H1 (cell line): ENCODE measurements around the gene CDK5R1. TPM values are rescaled to one million over a fixed set of nuclear protein-coding genes. Genes with fewer than 3 reads are reported as not detected.

Source experiments
- CTCF ChIA-PET: fragments of 300-600 bp; sonication (Branson Sonifier 250); formaldehyde crosslinking; loops from one replicate; lab custom pipeline; 2021; ENCODE audit not compliant: partially characterized antibody; lab: Charles Lee
- POLR2A ChIA-PET: fragments of 300-600 bp; sonication (Branson Sonifier 250); formaldehyde crosslinking; loops from one replicate; lab custom pipeline; 2021; ENCODE audit warnings: inconsistent platforms; ENCODE audit not compliant: partially characterized antibody; lab: Charles Lee
- DNase-seq, 2 experiments: peaks; one replicate each; pipeline versions ENCODE4 v3.0.0 to v3.0.0-alpha.2; 2010 to 2022; ENCODE audit warnings: low spot score in 2 of 2, low read depth in 1 of 2, mixed read lengths in 1 of 2
- FAIRE-seq: peaks from 2 replicates; lab custom pipeline; 2011; peaks lifted over from hg19 to GRCh38; lab: Jason Lieb, UNC
- H2AFZ ChIP-seq: 2 replicates; pipeline ENCODE4 v1.8.1; 2012; ENCODE audit warnings: low read length, inconsistent platforms
- H2AK5ac ChIP-seq: 2 replicates; pipeline ENCODE4 v1.6.1; 2013; ENCODE audit warnings: low read depth, low read length
- H2BK120ac ChIP-seq: replicated peaks from 2 replicates; pipeline ENCODE3; 2013; ENCODE audit warnings: low read depth, low read length, inconsistent platforms
- H2BK12ac ChIP-seq: 2 replicates; pipeline ENCODE4 v1.6.1; 2013; ENCODE audit warnings: low read depth, low read length
- H2BK15ac ChIP-seq: 2 replicates; pipeline ENCODE4 v1.6.1; 2013; ENCODE audit warnings: low read length
- H2BK20ac ChIP-seq: 2 replicates; pipeline ENCODE4 v1.6.1; 2013; ENCODE audit warnings: low read length
- H2BK5ac ChIP-seq: 2 replicates; pipeline ENCODE4 v1.6.1; 2013; ENCODE audit warnings: low read depth, low read length
- H3K14ac ChIP-seq: 2 replicates; pipeline ENCODE4 v1.6.1; 2013; ENCODE audit warnings: inconsistent platforms; ENCODE audit not compliant: insufficient read length
- H3K18ac ChIP-seq: 2 replicates; pipeline ENCODE4 v1.6.1; 2013; ENCODE audit warnings: low read length; ENCODE audit errors: extremely low read depth
- H3K23ac ChIP-seq: 2 replicates; pipeline ENCODE4 v1.6.1; 2013; ENCODE audit warnings: inconsistent platforms; ENCODE audit not compliant: insufficient read length
- H3K23me2 ChIP-seq: 2 replicates; pipeline ENCODE4 v1.6.1; 2013; ENCODE audit warnings: low read depth, low read length
- H3K27ac ChIP-seq: 2 replicates; pipeline ENCODE4 v1.6.1; 2011; ENCODE audit warnings: low read depth, low read length, inconsistent platforms
- H3K27me3 ChIP-seq, 4 experiments: replicated peaks in 1 of 4; 1 replicate in 1 of 4; 2 replicates in 3 of 4; pipeline versions ENCODE4 v1.6.1 to v1.8.1; 2011 to 2013; ENCODE audit warnings: low read length in 3 of 4, mild to moderate bottlenecking in 3 of 4, inconsistent platforms in 2 of 4, mixed read lengths in 2 of 4, moderate library complexity in 1 of 4; ENCODE audit not compliant: control insufficient read depth in 3 of 4, insufficient read depth in 3 of 4; ENCODE audit errors: extremely low read depth in 1 of 4
- H3K36me3 ChIP-seq, 4 experiments: 2 replicates each; pipeline versions ENCODE4 v1.6.1 to v1.8.1; 2011 to 2013; ENCODE audit warnings: mild to moderate bottlenecking in 4 of 4, low read length in 3 of 4, moderate library complexity in 2 of 4, control low read depth in 1 of 4, inconsistent platforms in 1 of 4; ENCODE audit not compliant: insufficient read depth in 4 of 4, control insufficient read depth in 2 of 4
- H3K4ac ChIP-seq: replicated peaks from 2 replicates; pipeline ENCODE3; 2013; ENCODE audit warnings: low read length, low read depth, mixed read lengths, inconsistent platforms; ENCODE audit not compliant: insufficient read length
- H3K4me1 ChIP-seq, 4 experiments: replicated peaks in 1 of 4; 1 replicate in 1 of 4; 2 replicates in 3 of 4; pipeline versions ENCODE4 v1.6.1 to v1.8.1; 2011 to 2013; ENCODE audit warnings: low read length in 3 of 4, inconsistent platforms in 2 of 4, mixed read lengths in 1 of 4; ENCODE audit not compliant: insufficient read depth in 4 of 4, control insufficient read depth in 3 of 4
- H3K4me2 ChIP-seq, 2 experiments: 2 replicates each; pipeline versions ENCODE4 v1.6.1 to v1.8.1; 2011 to 2013; ENCODE audit warnings: low read depth in 2 of 2, low read length in 2 of 2, control low read depth in 1 of 2, inconsistent platforms in 1 of 2, mild to moderate bottlenecking in 1 of 2; ENCODE audit not compliant: insufficient read depth in 1 of 2
- H3K4me3 ChIP-seq, 4 experiments: fragments of 200-600, 300-600 bp in 1 of 4; sonication (generic), shearing (Covaris generic), sonication (Bioruptor Twin) in 1 of 4; 2 replicates each; pipeline versions ENCODE4 v1.5.1 to v1.8.1; 2011 to 2016; ENCODE audit warnings: low read length in 4 of 4, low read depth in 3 of 4, control low read depth in 2 of 4, inconsistent platforms in 2 of 4, mild to moderate bottlenecking in 2 of 4, mixed read lengths in 1 of 4, moderate library complexity in 1 of 4; ENCODE audit not compliant: insufficient read depth in 2 of 4; ENCODE audit errors: extremely low read depth in 1 of 4
- H3K56ac ChIP-seq: replicated peaks from 2 replicates; pipeline ENCODE3; 2013; ENCODE audit warnings: low read depth, mild to moderate bottlenecking, mixed read lengths, low read length, inconsistent platforms; ENCODE audit not compliant: insufficient read length
- H3K79me1 ChIP-seq: 2 replicates; pipeline ENCODE4 v1.6.1; 2013; ENCODE audit warnings: low read depth, low read length, control low read depth
- H3K79me2 ChIP-seq, 2 experiments: 2 replicates each; pipeline versions ENCODE4 v1.6.1 to v1.8.1; 2012 to 2013; ENCODE audit warnings: low read length in 2 of 2, mild to moderate bottlenecking in 2 of 2, inconsistent platforms in 1 of 2; ENCODE audit not compliant: insufficient read depth in 2 of 2, control insufficient read depth in 1 of 2
- H3K9ac ChIP-seq, 4 experiments: replicated peaks in 1 of 4; 1 replicate in 1 of 4; 2 replicates in 3 of 4; pipeline versions ENCODE4 v1.6.1 to v1.8.1; 2011 to 2013; ENCODE audit warnings: low read depth in 3 of 4, low read length in 3 of 4, control low read depth in 2 of 4, mild to moderate bottlenecking in 2 of 4, moderate library complexity in 2 of 4, inconsistent platforms in 1 of 4; ENCODE audit errors: extremely low read depth in 1 of 4
- H3K9me3 ChIP-seq, 2 experiments: 2 replicates each; pipeline versions ENCODE4 v1.6.1 to v1.8.1; 2012 to 2013; ENCODE audit warnings: mild to moderate bottlenecking in 2 of 2, moderate library complexity in 2 of 2, control low read depth in 1 of 2, inconsistent platforms in 1 of 2, low read depth in 1 of 2, low read length in 1 of 2, mixed read lengths in 1 of 2; ENCODE audit not compliant: insufficient read depth in 2 of 2
- H4K20me1 ChIP-seq, 2 experiments: replicated peaks in 1 of 2; 2 replicates each; pipeline versions ENCODE3 to v1.8.1; 2011 to 2013; ENCODE audit warnings: inconsistent platforms in 2 of 2, low read length in 2 of 2, mild to moderate bottlenecking in 1 of 2; ENCODE audit not compliant: insufficient read depth in 2 of 2, control insufficient read depth in 1 of 2
- H4K5ac ChIP-seq: 2 replicates; pipeline ENCODE4 v1.6.1; 2013; ENCODE audit warnings: low read length, low read depth, mixed read lengths, inconsistent platforms; ENCODE audit not compliant: insufficient read length
- H4K8ac ChIP-seq: 2 replicates; pipeline ENCODE4 v1.8.0; 2013; ENCODE audit warnings: mild to moderate bottlenecking, moderate library complexity, low read length, inconsistent platforms; ENCODE audit not compliant: insufficient read depth; ENCODE audit errors: extremely low read depth
- H4K91ac ChIP-seq: replicated peaks from 2 replicates; pipeline ENCODE3; 2013; ENCODE audit warnings: low read length, mixed read lengths, inconsistent platforms; ENCODE audit not compliant: insufficient read length
- CBX5 ChIP-seq: fragments of 300-800, 300-1000 bp; sonication (generic); IDR thresholded peaks from 2 replicates; pipeline ENCODE4 v1.7.1; 2016; ENCODE audit warnings: antibody characterized with exemption, low read length, low read depth
- CREB1 ChIP-seq: IDR thresholded peaks from 2 replicates; pipeline ENCODE4 v1.6.1; 2012; ENCODE audit warnings: inconsistent platforms
- EGR1 ChIP-seq: IDR thresholded peaks from 2 replicates; pipeline ENCODE4 v1.6.1; 2011; ENCODE audit warnings: low read depth, low read length, borderline replicate concordance
- FOSL1 ChIP-seq: IDR thresholded peaks from 2 replicates; pipeline ENCODE4 v1.6.1; 2011; ENCODE audit warnings: mild to moderate bottlenecking, low read depth, low read length, moderate library complexity; ENCODE audit not compliant: insufficient read depth
- KDM1A ChIP-seq: fragments of 200-600, 300-600 bp; sonication (generic); IDR thresholded peaks from 2 replicates; pipeline ENCODE4 v1.7.1; 2016; ENCODE audit warnings: mild to moderate bottlenecking, low read length, borderline replicate concordance
- POLR2A ChIP-seq, 2 experiments: IDR thresholded peaks; 1 replicate in 1 of 2; 2 replicates in 1 of 2; pipeline ENCODE4 v1.6.1; 2011; ENCODE audit warnings: low read depth in 2 of 2, low read length in 2 of 2, mild to moderate bottlenecking in 2 of 2; ENCODE audit errors: control extremely low read depth in 1 of 2
- RBBP5 ChIP-seq: IDR thresholded peaks from 2 replicates; pipeline ENCODE4 v1.7.1; 2012; ENCODE audit warnings: low read depth, mild to moderate bottlenecking, inconsistent platforms, low read length, moderate library complexity, borderline replicate concordance
- RFX5 ChIP-seq: IDR thresholded peaks from 2 replicates; pipeline ENCODE4 v1.6.1; 2011; ENCODE audit warnings: low read depth, low read length, improper control_type of control experiment, borderline replicate concordance
- RNF2 ChIP-seq: fragments of 200-900, 300-1000 bp; sonication (generic); IDR thresholded peaks from 2 replicates; pipeline ENCODE4 v1.7.1; 2016; ENCODE audit warnings: borderline replicate concordance, low read depth, mild to moderate bottlenecking, antibody characterized with exemption, low read length; ENCODE audit not compliant: poor library complexity, severe bottlenecking; ENCODE audit errors: missing control alignments
- SIN3A ChIP-seq, 2 experiments: IDR thresholded peaks in 1 of 2; conservative IDR thresholded peaks in 1 of 2; 2 replicates each; pipeline ENCODE4 v1.6.1; 2011 to 2012; ENCODE audit warnings: low read length in 2 of 2, improper control_type of control experiment in 1 of 2, low read depth in 1 of 2, mild to moderate bottlenecking in 1 of 2
- SIRT6 ChIP-seq: IDR thresholded peaks from one replicate; pipeline ENCODE4 v1.7.1; 2012; ENCODE audit warnings: low read length, inconsistent platforms
- SP4 ChIP-seq: IDR thresholded peaks from 2 replicates; pipeline ENCODE4 v1.6.1; 2012; ENCODE audit warnings: low read length, inconsistent platforms
- TAF7 ChIP-seq: optimal IDR thresholded peaks from 2 replicates; pipeline ENCODE3; 2011; ENCODE audit warnings: low read depth, mild to moderate bottlenecking, inconsistent platforms, low read length, moderate library complexity, borderline replicate concordance
- TEAD4 ChIP-seq: IDR thresholded peaks from 2 replicates; pipeline ENCODE4 v1.6.1; 2012; ENCODE audit warnings: low read depth, low read length, inconsistent platforms, mixed read lengths
- ZNF274 ChIP-seq: IDR thresholded peaks from 2 replicates; pipeline ENCODE4 v1.7.0; 2012; ENCODE audit warnings: low read length, borderline replicate concordance; ENCODE audit errors: extremely low read depth
- WGBS, 2 experiments: shearing (Covaris generic) in 1 of 2; methylation state at CpG; one replicate each; pipeline versions ENCODE4 v1.1.6 to v1.1.7; 2013 to 2015; ENCODE audit warnings: low lambda C conversion rate in 2 of 2, mixed read lengths in 2 of 2, inconsistent platforms in 1 of 2, low coverage in 1 of 2, missing lambda C conversion rate in 1 of 2; ENCODE audit not compliant: insufficient replicate concordance in 2 of 2, insufficient coverage in 1 of 2, insufficient read length in 1 of 2; ENCODE audit errors: extremely low coverage in 1 of 2, missing lambda C conversion rate in 1 of 2; 5-methylcytosine and 5-hydroxymethylcytosine counted together
- polyA plus RNA-seq, 7 experiments: library from polyadenylated mRNA; depleted of rRNA in 3 of 7; stranded (reverse) in 5 of 7; unstranded in 2 of 7; fragments of >200 nt in 5 of 7; fragments of 200-250 nt in 2 of 7; gene quantifications; 1 replicate in 5 of 7; 2 replicates in 1 of 7; 4 replicates in 1 of 7; pipeline versions ENCODE4 v1.2.1 to v1.2.3, GENCODE V29; 2011 to 2013; ENCODE audit warnings: missing spikeins in 2 of 7, mixed read lengths in 2 of 7
- total RNA-seq: library from RNA; stranded (reverse); fragmentation: NEBNext Ultra II Directional; extraction: Animal tissue kit (Norgen Biotek cat#: 25700); gene quantifications from 2 replicates; pipeline ENCODE4 v1.2.1, GENCODE V29; 2021

The CDK5R1 gene
- total and polyA plus RNA-seq, 2 of the 8 experiments (the other 6 are each of a cell fraction or from before 2014, with no cell fraction given) = 2.7 to 9.9 TPM

DNA sequence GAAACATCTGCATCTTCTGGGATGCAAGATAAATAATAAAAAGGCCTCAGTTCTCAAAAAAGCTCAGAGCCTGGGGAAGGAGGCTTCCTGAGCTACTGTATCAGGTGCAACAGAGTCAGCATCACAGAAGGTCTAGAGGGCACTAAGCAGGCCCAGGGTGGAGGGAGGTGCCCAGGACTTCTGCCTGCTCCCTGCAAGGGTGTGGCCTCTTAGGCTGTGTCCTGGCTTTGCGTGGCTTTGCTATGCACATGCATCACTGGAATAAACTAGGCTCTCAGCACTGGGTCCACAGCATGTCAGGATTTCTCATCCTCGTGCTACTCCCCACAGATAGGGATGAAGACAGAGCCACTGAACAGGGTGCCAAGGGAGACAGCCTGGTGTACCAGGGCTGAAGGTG lies 25.5 kb downstream of the CDK5R1 start:
- Histone ChIP-seq H2BK12ac (no peak overlapping the region), H3K23me2 (no peaks in the 10 kb centered on the region), H2BK120ac (no peak overlapping the region), H3K4me1 (peaks cover 4 to 12% (median 6%) of the 10 kb centered on the region in 4 experiments; a peak in 5 of 7 replicates), H3K79me1 (no peaks in the 10 kb centered on the region), H3K23ac (no peak overlapping the region), H3K36me3 (no peaks in the 10 kb centered on the region), H4K20me1 (no peaks in the 10 kb centered on the region), H2AFZ (no peak overlapping the region), H3K4me2 (no peak overlapping the region), H3K27ac (no peak overlapping the region), H4K5ac (no peak overlapping the region), H3K79me2 (no peaks in the 10 kb centered on the region), H4K8ac (no peak overlapping the region), H3K4me3 (no peak overlapping the region), H2BK15ac (no peak overlapping the region), H4K91ac (no peak overlapping the region), H2BK5ac (0 out of 2 replicates have a peak overlapping the region, but pooled peaks have one; percentile 1), H3K9me3 (no peaks in the 10 kb centered on the region), H3K14ac (no peak overlapping the region), H3K9ac (no peak overlapping the region), H3K4ac (no peak overlapping the region), H3K27me3 (peaks cover 0 to 1% (median 0%) of the 10 kb centered on the region in 4 experiments; a peak in 1 of 7 replicates), H3K56ac (no peak overlapping the region), H3K18ac (no peak overlapping the region), H2AK5ac (no peak overlapping the region), H2BK20ac (no peak overlapping the region)
- FAIRE-seq (no peak), DNase-seq (no peak)
- WGBS, 2 experiments = 88% methylated on average over 2 of the region's 2 CpGs; no CpG with 5 or more reads in 1 of the 2 experiments
- ChIA-PET CTCF (interaction anchor here (0.6 to 2.1 kb wide), 6 partner anchors 11 to 628 kb away, joined by 3 to 5 read pairs (median 3); no protein-coding TSS in a partner anchor), POLR2A (interaction anchor here (1.5 kb wide), 1 partner anchor 29 kb away, joined by 4 read pairs; no protein-coding TSS in a partner anchor)
- TF ChIP-seq EGR1 = no peak
- no peak for TF ChIP-seq RBBP5
- TF ChIP-seq CREB1 = no peak
- TF ChIP-seq TAF7 = no peak
- no peak for TF ChIP-seq SIN3A (conservative IDR thresholded peaks at IDR 0.05 in 1 of 2, IDR thresholded peaks at IDR 0.05 in 1 of 2; ENCODE audit: low read depth in 1 of 2, low read length in 2 of 2)
- TF ChIP-seq CBX5 = no peak
- TF ChIP-seq KDM1A = no peak
- TF ChIP-seq SP4 = no peak
- TF ChIP-seq TEAD4 = no peak
- no peak for TF ChIP-seq RNF2
- TF ChIP-seq ZNF274 = no peak
- TF ChIP-seq RFX5 = no peak
- TF ChIP-seq FOSL1 = no peak
- TF ChIP-seq POLR2A (IDR thresholded peaks at IDR 0.05; ENCODE audit: control extremely low read depth in 1 of 2, low read depth in 2 of 2, low read length in 2 of 2) = no peak
- TF ChIP-seq SIRT6 = no peak
